ENCODE results near the gene GOT2.

- TF ChIP-seq, protein P1, sequence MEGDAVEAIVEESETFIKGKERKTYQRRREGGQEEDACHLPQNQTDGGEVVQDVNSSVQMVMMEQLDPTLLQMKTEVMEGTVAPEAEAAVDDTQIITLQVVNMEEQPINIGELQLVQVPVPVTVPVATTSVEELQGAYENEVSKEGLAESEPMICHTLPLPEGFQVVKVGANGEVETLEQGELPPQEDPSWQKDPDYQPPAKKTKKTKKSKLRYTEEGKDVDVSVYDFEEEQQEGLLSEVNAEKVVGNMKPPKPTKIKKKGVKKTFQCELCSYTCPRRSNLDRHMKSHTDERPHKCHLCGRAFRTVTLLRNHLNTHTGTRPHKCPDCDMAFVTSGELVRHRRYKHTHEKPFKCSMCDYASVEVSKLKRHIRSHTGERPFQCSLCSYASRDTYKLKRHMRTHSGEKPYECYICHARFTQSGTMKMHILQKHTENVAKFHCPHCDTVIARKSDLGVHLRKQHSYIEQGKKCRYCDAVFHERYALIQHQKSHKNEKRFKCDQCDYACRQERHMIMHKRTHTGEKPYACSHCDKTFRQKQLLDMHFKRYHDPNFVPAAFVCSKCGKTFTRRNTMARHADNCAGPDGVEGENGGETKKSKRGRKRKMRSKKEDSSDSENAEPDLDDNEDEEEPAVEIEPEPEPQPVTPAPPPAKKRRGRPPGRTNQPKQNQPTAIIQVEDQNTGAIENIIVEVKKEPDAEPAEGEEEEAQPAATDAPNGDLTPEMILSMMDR (IDR thresholded peaks at IDR 0.05 in 2 of 3, conservative IDR thresholded peaks at IDR 0.05 in 1 of 3; ENCODE audit: borderline replicate concordance in 1 of 3, insufficient read depth in 1 of 3, low read depth in 2 of 3, low read length in 2 of 3), result no peak
- no peak for TF ChIP-seq EZH2 (IDR thresholded peaks at IDR 0.05)
- TF ChIP-seq, protein P2, sequence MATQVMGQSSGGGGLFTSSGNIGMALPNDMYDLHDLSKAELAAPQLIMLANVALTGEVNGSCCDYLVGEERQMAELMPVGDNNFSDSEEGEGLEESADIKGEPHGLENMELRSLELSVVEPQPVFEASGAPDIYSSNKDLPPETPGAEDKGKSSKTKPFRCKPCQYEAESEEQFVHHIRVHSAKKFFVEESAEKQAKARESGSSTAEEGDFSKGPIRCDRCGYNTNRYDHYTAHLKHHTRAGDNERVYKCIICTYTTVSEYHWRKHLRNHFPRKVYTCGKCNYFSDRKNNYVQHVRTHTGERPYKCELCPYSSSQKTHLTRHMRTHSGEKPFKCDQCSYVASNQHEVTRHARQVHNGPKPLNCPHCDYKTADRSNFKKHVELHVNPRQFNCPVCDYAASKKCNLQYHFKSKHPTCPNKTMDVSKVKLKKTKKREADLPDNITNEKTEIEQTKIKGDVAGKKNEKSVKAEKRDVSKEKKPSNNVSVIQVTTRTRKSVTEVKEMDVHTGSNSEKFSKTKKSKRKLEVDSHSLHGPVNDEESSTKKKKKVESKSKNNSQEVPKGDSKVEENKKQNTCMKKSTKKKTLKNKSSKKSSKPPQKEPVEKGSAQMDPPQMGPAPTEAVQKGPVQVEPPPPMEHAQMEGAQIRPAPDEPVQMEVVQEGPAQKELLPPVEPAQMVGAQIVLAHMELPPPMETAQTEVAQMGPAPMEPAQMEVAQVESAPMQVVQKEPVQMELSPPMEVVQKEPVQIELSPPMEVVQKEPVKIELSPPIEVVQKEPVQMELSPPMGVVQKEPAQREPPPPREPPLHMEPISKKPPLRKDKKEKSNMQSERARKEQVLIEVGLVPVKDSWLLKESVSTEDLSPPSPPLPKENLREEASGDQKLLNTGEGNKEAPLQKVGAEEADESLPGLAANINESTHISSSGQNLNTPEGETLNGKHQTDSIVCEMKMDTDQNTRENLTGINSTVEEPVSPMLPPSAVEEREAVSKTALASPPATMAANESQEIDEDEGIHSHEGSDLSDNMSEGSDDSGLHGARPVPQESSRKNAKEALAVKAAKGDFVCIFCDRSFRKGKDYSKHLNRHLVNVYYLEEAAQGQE (IDR thresholded peaks at IDR 0.05; ENCODE audit: low read depth), result no peak
- no peak for TF ChIP-seq EZH2phosphoT487 (IDR thresholded peaks at IDR 0.05; ENCODE audit: borderline replicate concordance)
- no peak for TF ChIP-seq ZNF274 (IDR thresholded peaks at IDR 0.05; ENCODE audit: low read depth, low read length)
- TF ChIP-seq JUND (IDR thresholded peaks at IDR 0.05), result no peak
- TF ChIP-seq, protein P3, sequence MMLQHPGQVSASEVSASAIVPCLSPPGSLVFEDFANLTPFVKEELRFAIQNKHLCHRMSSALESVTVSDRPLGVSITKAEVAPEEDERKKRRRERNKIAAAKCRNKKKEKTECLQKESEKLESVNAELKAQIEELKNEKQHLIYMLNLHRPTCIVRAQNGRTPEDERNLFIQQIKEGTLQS (IDR thresholded peaks at IDR 0.05), result no peak
- no peak for TF ChIP-seq CEBPB (IDR thresholded peaks at IDR 0.05; ENCODE audit: low read depth)
- TF ChIP-seq FOSL1 (IDR thresholded peaks at IDR 0.05; ENCODE audit: low read depth), result no peak
- TF ChIP-seq POLR2A (IDR thresholded peaks at IDR 0.05; ENCODE audit: borderline replicate concordance, extremely low read depth, insufficient read depth, insufficient read length), result no peak
- TF ChIP-seq ZFX (IDR thresholded peaks at IDR 0.05), result no peak
- no peak for TF ChIP-seq YY1 (IDR thresholded peaks at IDR 0.05; ENCODE audit: extremely low read depth, insufficient replicate concordance, low read depth, low read length)
- no peak for TF ChIP-seq SIN3A (IDR thresholded peaks at IDR 0.05; ENCODE audit: low read depth)
- no peak for TF ChIP-seq TCF7L2 (IDR thresholded peaks at IDR 0.05; ENCODE audit: borderline replicate concordance, extremely low read depth, insufficient read depth, insufficient read length)
Measured at GRCh38 chr16:58768145-58768544, 34.0 kb upstream of the GOT2 start.
